Measurements from ENCODE around the gene AGAP6.
A peak's percentile ranks its signal among the peaks of the same experiment; 100 is the strongest.
"Not testable (repeated sequence)": the region's sequence is repeated elsewhere in the genome, so short reads cannot be mapped to it uniquely, and the experiment has no call there.

AGAP6 gene

GRCh38 chr10:50044941-50045664, 56.9 kb downstream of the AGAP6 start:
- no peak for DNase-seq

GRCh38 chr10:50046457-50046856, 58.3 kb downstream of the AGAP6 start:
- H2AFZ ChIP-seq (ENCODE audit: low read length); H3K36me3 ChIP-seq (replicated peaks; ENCODE audit: insufficient read depth, low read length); H4K20me1 ChIP-seq (ENCODE audit: insufficient read depth, low read length); H3K4me2 ChIP-seq (ENCODE audit: low read depth, low read length); H3K9me2 ChIP-seq (replicated peaks; ENCODE audit: insufficient read depth, low read length); DNase-seq; H3K4me1 ChIP-seq (ENCODE audit: low read length); H3K4me3 ChIP-seq (ENCODE audit: low read length); H3K79me2 ChIP-seq (ENCODE audit: low read length); H3K9me3 ChIP-seq (replicated peaks; ENCODE audit: insufficient read depth, low read length); H3K9ac ChIP-seq (ENCODE audit: low read length); H3F3A ChIP-seq (ENCODE audit: insufficient read depth, low read length); H3K27ac ChIP-seq (ENCODE audit: low read length); H3K27me3 ChIP-seq (replicated peaks; ENCODE audit: insufficient read depth, low read length): not testable (repeated sequence)

More at GRCh38 chr10:50044941-50045664, 56.9 kb downstream of the AGAP6 start:
- no peaks in the 10 kb centered on the region for H3K4me1 ChIP-seq (ENCODE audit: low read length)
- H2AFZ ChIP-seq (ENCODE audit: low read length), result no peak overlapping the region
- H4K20me1 ChIP-seq (ENCODE audit: insufficient read depth, low read length), result no peaks in the 10 kb centered on the region
- TF ChIP-seq CTCF (IDR thresholded peaks at IDR 0.05; ENCODE audit: low read length), result no peak
- TF ChIP-seq EZH2 (optimal IDR thresholded peaks at IDR 0.05; ENCODE audit: low read depth, low read length), result no peak
- no peak for TF ChIP-seq EZH2phosphoT487 (IDR thresholded peaks at IDR 0.05; ENCODE audit: low read length)
- no peaks in the 10 kb centered on the region for H3K9me3 ChIP-seq (replicated peaks; ENCODE audit: insufficient read depth, low read length)
- no peak overlapping the region for H3K9ac ChIP-seq (ENCODE audit: low read length)
- no peak overlapping the region for H3K27ac ChIP-seq (ENCODE audit: low read length)
- no peak overlapping the region for H3K4me3 ChIP-seq (ENCODE audit: low read length)
- no peak overlapping the region for H3K4me2 ChIP-seq (ENCODE audit: low read depth, low read length)
- no peaks in the 10 kb centered on the region for H3K9me2 ChIP-seq (replicated peaks; ENCODE audit: insufficient read depth, low read length)
- no peaks in the 10 kb centered on the region for H3F3A ChIP-seq (ENCODE audit: insufficient read depth, low read length)
- no peaks in the 10 kb centered on the region for H3K27me3 ChIP-seq (replicated peaks; ENCODE audit: insufficient read depth, low read length)
- H3K79me2 ChIP-seq (ENCODE audit: low read length), result no peaks in the 10 kb centered on the region
- H3K36me3 ChIP-seq (replicated peaks; ENCODE audit: insufficient read depth, low read length), result no peaks in the 10 kb centered on the region

GRCh38 chr10:50047594-50047993, 59.4 kb downstream of the AGAP6 start:
- not testable (repeated sequence) for H3K4me2 ChIP-seq (ENCODE audit: low read depth, low read length); H3K4me1 ChIP-seq (ENCODE audit: low read length); H3K27me3 ChIP-seq (replicated peaks; ENCODE audit: insufficient read depth, low read length); H3K9me2 ChIP-seq (replicated peaks; ENCODE audit: insufficient read depth, low read length); DNase-seq; H3K79me2 ChIP-seq (ENCODE audit: low read length); H2AFZ ChIP-seq (ENCODE audit: low read length); H3K36me3 ChIP-seq (replicated peaks; ENCODE audit: insufficient read depth, low read length); H3K9me3 ChIP-seq (replicated peaks; ENCODE audit: insufficient read depth, low read length); H3K4me3 ChIP-seq (ENCODE audit: low read length); H4K20me1 ChIP-seq (ENCODE audit: insufficient read depth, low read length); H3F3A ChIP-seq (ENCODE audit: insufficient read depth, low read length); H3K27ac ChIP-seq (ENCODE audit: low read length); H3K9ac ChIP-seq (ENCODE audit: low read length)

GRCh38 chr10:50051995-50052660, 63.9 kb downstream of the AGAP6 start:
- DNase-seq; H3K9me3 ChIP-seq (replicated peaks; ENCODE audit: insufficient read depth, low read length); H3K27me3 ChIP-seq (replicated peaks; ENCODE audit: insufficient read depth, low read length); H3K9me2 ChIP-seq (replicated peaks; ENCODE audit: insufficient read depth, low read length); H4K20me1 ChIP-seq (ENCODE audit: insufficient read depth, low read length); H3K4me3 ChIP-seq (ENCODE audit: low read length); H3F3A ChIP-seq (ENCODE audit: insufficient read depth, low read length); H3K9ac ChIP-seq (ENCODE audit: low read length); H3K79me2 ChIP-seq (ENCODE audit: low read length); H3K4me1 ChIP-seq (ENCODE audit: low read length); H3K27ac ChIP-seq (ENCODE audit: low read length); H3K36me3 ChIP-seq (replicated peaks; ENCODE audit: insufficient read depth, low read length): not testable (repeated sequence)
- H2AFZ ChIP-seq (ENCODE audit: low read length), result peak overlapping the region; percentile 27; the same call in 1 of the 2 replicates
- peak overlapping the region; percentile 54; the same call in 1 of the 2 replicates for H3K4me2 ChIP-seq (ENCODE audit: low read depth, low read length)

GRCh38 chr10:50052778-50053376, 64.7 kb downstream of the AGAP6 start:
- DNase-seq; H3K27ac ChIP-seq (ENCODE audit: low read length); H4K20me1 ChIP-seq (ENCODE audit: insufficient read depth, low read length); H3K4me1 ChIP-seq (ENCODE audit: low read length); H3K36me3 ChIP-seq (replicated peaks; ENCODE audit: insufficient read depth, low read length); H3K9me3 ChIP-seq (replicated peaks; ENCODE audit: insufficient read depth, low read length); H3K9me2 ChIP-seq (replicated peaks; ENCODE audit: insufficient read depth, low read length); H3K27me3 ChIP-seq (replicated peaks; ENCODE audit: insufficient read depth, low read length); H3F3A ChIP-seq (ENCODE audit: insufficient read depth, low read length); H2AFZ ChIP-seq (ENCODE audit: low read length); H3K9ac ChIP-seq (ENCODE audit: low read length); H3K4me3 ChIP-seq (ENCODE audit: low read length); H3K79me2 ChIP-seq (ENCODE audit: low read length); H3K4me2 ChIP-seq (ENCODE audit: low read depth, low read length): not testable (repeated sequence)

- H3K27ac ChIP-seq (ENCODE audit: low read length); H4K20me1 ChIP-seq (ENCODE audit: insufficient read depth, low read length); H3K9me3 ChIP-seq (replicated peaks; ENCODE audit: insufficient read depth, low read length); H3F3A ChIP-seq (ENCODE audit: insufficient read depth, low read length); H3K36me3 ChIP-seq (replicated peaks; ENCODE audit: insufficient read depth, low read length); H3K9me2 ChIP-seq (replicated peaks; ENCODE audit: insufficient read depth, low read length); H3K9ac ChIP-seq (ENCODE audit: low read length); H3K4me1 ChIP-seq (ENCODE audit: low read length); H2AFZ ChIP-seq (ENCODE audit: low read length); H3K27me3 ChIP-seq (replicated peaks; ENCODE audit: insufficient read depth, low read length); H3K4me2 ChIP-seq (ENCODE audit: low read depth, low read length); H3K4me3 ChIP-seq (ENCODE audit: low read length); DNase-seq; H3K79me2 ChIP-seq (ENCODE audit: low read length): not testable (repeated sequence)
These were observed 67.5 kb downstream of the AGAP6 start for GRCh38 chr10:50055494-50056292.
